IPS-18a (cell line): ENCODE results near the gene ATP6AP1.

Experiments used
- H3K27ac ChIP-seq: one replicate; pipeline ENCODE4 v1.5.1; 2013; ENCODE audit warnings: low read length
- H3K27me3 ChIP-seq: one replicate; pipeline ENCODE4 v1.6.1; 2013; ENCODE audit warnings: mild to moderate bottlenecking, low read length; ENCODE audit not compliant: control insufficient read depth, insufficient read depth
- H3K36me3 ChIP-seq: one replicate; pipeline ENCODE4 v1.6.1; 2013; ENCODE audit warnings: low read depth, low read length; ENCODE audit not compliant: control insufficient read depth
- H3K4me1 ChIP-seq: one replicate; pipeline ENCODE4 v1.6.1; 2013; ENCODE audit warnings: low read depth, low read length; ENCODE audit not compliant: control insufficient read depth
- H3K4me3 ChIP-seq: one replicate; pipeline ENCODE4 v1.5.1; 2013; ENCODE audit warnings: low read length
- H3K9ac ChIP-seq: one replicate; pipeline ENCODE4 v1.6.1; 2013; ENCODE audit warnings: mild to moderate bottlenecking, low read length, moderate library complexity
- H3K9me3 ChIP-seq: one replicate; pipeline ENCODE4 v1.6.1; 2013; ENCODE audit warnings: low read depth, low read length; ENCODE audit not compliant: control insufficient read depth

Gene ATP6AP1

GRCh38 chrX:154483325-154483724, 54.8 kb downstream of the ATP6AP1 start:
- no peaks in the 10 kb centered on the region for H3K36me3 ChIP-seq
- no peak overlapping the region for H3K9ac ChIP-seq
- H3K27ac ChIP-seq, result no peak overlapping the region
- H3K9me3 ChIP-seq, result peaks cover 3% of the 10 kb centered on the region
- H3K4me3 ChIP-seq, result no peak overlapping the region
- H3K27me3 ChIP-seq, result no peaks in the 10 kb centered on the region
- no peaks in the 10 kb centered on the region for H3K4me1 ChIP-seq

GRCh38 chrX:154484255-154485149, 56.0 kb downstream of the ATP6AP1 start:
- Histone ChIP-seq H3K4me3 (no peak overlapping the region), H3K27me3 (no peaks in the 10 kb centered on the region), H3K36me3 (no peaks in the 10 kb centered on the region), H3K4me1 (no peaks in the 10 kb centered on the region), H3K9ac (no peak overlapping the region), H3K9me3 (peaks cover 6% of the 10 kb centered on the region), H3K27ac (no peak overlapping the region)

DNA sequence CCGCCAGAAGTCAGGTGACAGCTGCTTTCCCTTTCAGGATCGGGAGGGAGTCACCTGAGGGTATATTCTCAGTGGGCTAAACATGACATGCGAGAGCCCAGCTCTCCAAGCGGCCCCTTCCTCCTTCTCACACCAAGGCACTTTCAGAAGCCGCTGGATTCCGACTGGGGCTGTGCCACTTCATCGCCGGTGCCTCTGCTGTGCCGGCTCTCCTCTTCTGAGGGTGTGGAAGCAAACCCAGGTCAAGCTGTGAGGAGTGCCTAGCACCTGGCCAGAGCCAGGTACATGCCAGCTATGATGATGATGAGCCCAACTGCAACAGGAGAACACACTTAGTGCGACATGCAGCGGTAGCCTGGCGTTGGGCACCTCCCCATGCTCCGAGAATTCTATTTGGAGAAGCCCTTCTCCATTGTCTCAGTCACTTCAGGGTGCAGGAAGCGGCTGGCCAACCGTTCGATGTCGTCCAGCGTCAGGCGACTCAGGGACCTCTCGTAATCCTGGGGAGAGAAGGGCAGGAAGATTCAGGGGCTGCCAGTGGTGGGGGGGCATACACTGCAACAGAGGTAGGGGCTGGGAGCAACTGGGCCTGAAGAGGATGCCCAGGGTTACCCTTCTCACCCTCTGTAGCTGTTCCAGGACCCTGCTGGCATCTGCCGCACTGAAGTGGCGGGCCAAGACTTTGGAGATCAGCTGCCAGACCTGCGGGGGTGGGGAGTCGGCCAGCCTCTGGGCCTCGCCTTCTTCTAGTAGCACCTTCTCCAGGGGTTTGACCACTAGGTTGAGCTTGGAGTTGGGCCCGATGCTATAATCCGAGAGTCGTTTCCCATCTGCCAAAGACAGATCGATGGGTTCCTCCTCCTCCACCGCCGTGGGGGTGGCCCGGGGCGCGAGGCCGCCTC, 56.9 kb downstream of the ATP6AP1 start:
- Histone ChIP-seq H3K9ac (no peak overlapping the region), H3K27ac (no peak overlapping the region), H3K36me3 (no peaks in the 10 kb centered on the region), H3K27me3 (no peaks in the 10 kb centered on the region), H3K9me3 (peaks cover 6% of the 10 kb centered on the region), H3K4me1 (no peaks in the 10 kb centered on the region), H3K4me3 (peak overlapping the region; percentile 55)

GRCh38 chrX:154486052-154486395, 57.5 kb downstream of the ATP6AP1 start:
- no peaks in the 10 kb centered on the region for H3K4me1 ChIP-seq
- H3K27ac ChIP-seq, result no peak overlapping the region
- H3K9me3 ChIP-seq, result peaks cover 6% of the 10 kb centered on the region
- H3K4me3 ChIP-seq, result peak overlapping the region; percentile 55
- no peaks in the 10 kb centered on the region for H3K27me3 ChIP-seq
- H3K36me3 ChIP-seq, result no peaks in the 10 kb centered on the region
- no peak overlapping the region for H3K9ac ChIP-seq
